AG09309 (cell line): Measurements from ENCODE around the gene TNNI3K.

Experiments
- DNase-seq: peaks from one replicate; pipeline ENCODE4 v3.0.0-alpha.2; 2010; ENCODE audit warnings: low read depth
- H3K4me3 ChIP-seq: 2 replicates; pipeline ENCODE4 v1.5.1; 2011; ENCODE audit warnings: mild to moderate bottlenecking, low read depth, low read length, moderate library complexity; ENCODE audit not compliant: control insufficient read depth
- CTCF ChIP-seq: IDR thresholded peaks from 2 replicates; pipeline ENCODE4 v1.5.1; 2011; ENCODE audit warnings: mild to moderate bottlenecking, low read depth, low read length, inconsistent platforms; ENCODE audit not compliant: insufficient read depth, control insufficient read depth; ENCODE audit errors: missing control alignments

The TNNI3K gene

GRCh38 chr1:74591949-74592348, 356.8 kb downstream of the TNNI3K start:
- no peak for TF ChIP-seq CTCF
- no peak for DNase-seq
- no peak overlapping the region for H3K4me3 ChIP-seq

DNA sequence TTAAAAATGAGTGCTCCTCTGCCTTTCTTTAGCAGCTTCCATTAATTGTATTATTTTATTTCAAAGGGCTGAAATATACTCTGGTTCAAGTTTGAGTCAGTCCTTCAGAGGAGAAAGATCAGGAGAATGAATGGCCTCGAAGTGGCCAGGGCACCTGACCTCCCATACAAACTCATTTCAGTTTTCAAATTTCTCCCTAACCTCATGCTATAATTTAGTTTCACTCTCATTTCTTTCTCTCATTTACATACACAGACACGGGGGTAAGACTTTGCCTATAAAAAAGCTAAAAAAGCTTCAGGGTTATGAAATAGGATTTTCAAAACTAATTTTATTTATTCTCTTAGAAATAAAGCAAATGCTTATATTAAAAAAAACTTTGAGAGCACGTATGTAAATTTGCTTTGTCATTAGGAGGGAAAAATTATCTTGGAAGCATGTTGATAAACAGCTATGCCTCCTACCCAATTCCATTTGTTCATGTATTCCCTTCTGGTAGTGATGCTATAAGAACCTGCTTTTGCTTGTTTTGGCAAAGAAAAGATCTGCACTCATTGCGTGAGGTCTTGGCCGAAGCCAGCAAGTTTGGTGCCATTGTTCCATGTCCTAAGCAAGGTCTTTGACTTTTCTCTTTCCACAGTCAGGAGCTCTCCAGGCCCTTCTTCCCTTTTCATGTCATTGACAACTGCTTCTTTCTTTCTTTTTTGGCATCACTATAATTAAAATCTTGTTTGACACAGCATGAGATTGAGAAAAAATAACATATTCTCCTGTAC, 357.6 kb downstream of the TNNI3K start:
- TF ChIP-seq CTCF, result no peak
- H3K4me3 ChIP-seq, result no peak overlapping the region
- DNase-seq, result no peak
